HL-60 (cell line): ENCODE data around the gene EIF5A.

Experiments used
- DNase-seq, 2 experiments: peaks; one replicate each; pipeline ENCODE4 v3.0.0-alpha.2; 2010 to 2020; ENCODE audit warnings: low read depth in 1 of 2, low spot score in 1 of 2
- H3K27ac ChIP-seq: fragments of 250-450 bp; sonication (Bioruptor Pico); replicated peaks from 2 replicates; pipeline ENCODE4 v1.5.1; 2020; ENCODE audit warnings: mild to moderate bottlenecking, moderate library complexity
- H3K27me3 ChIP-seq: fragments of 250-450 bp; sonication (Bioruptor Pico); 2 replicates; pipeline ENCODE4 v1.5.1; 2021; ENCODE audit warnings: mild to moderate bottlenecking, moderate library complexity; ENCODE audit not compliant: insufficient read depth, poor library complexity, severe bottlenecking
- H3K4me3 ChIP-seq: replicated peaks from 2 replicates; pipeline ENCODE4 v1.5.1; 2011; ENCODE audit warnings: mild to moderate bottlenecking, control low read depth, low read length; ENCODE audit not compliant: insufficient read depth
- CTCF ChIP-seq: IDR thresholded peaks from one replicate; pipeline ENCODE4 v1.5.1; 2011; ENCODE audit warnings: low read length, control low read depth, inconsistent platforms; ENCODE audit not compliant: insufficient read depth
- GABPA ChIP-seq: IDR thresholded peaks from 2 replicates; pipeline ENCODE4 v1.6.1; 2012; ENCODE audit warnings: low read depth
- POLR2AphosphoS5 ChIP-seq: IDR thresholded peaks from 2 replicates; pipeline ENCODE4 v1.6.1; 2012; ENCODE audit warnings: low read depth
- REST ChIP-seq: IDR thresholded peaks from 2 replicates; pipeline ENCODE4 v1.6.1; 2012; ENCODE audit warnings: low read depth; ENCODE audit not compliant: insufficient replicate concordance
- SPI1 ChIP-seq: IDR thresholded peaks from 2 replicates; pipeline ENCODE4 v1.6.1; 2012; ENCODE audit warnings: low read depth, mild to moderate bottlenecking, borderline replicate concordance

The EIF5A gene

GRCh38 chr17:7328009-7328408 is 20.6 kb downstream of the EIF5A start:
- TF ChIP-seq GABPA (no peak), CTCF (no peak), POLR2AphosphoS5 (no peak), SPI1 (no peak), REST (no peak)

DNA sequence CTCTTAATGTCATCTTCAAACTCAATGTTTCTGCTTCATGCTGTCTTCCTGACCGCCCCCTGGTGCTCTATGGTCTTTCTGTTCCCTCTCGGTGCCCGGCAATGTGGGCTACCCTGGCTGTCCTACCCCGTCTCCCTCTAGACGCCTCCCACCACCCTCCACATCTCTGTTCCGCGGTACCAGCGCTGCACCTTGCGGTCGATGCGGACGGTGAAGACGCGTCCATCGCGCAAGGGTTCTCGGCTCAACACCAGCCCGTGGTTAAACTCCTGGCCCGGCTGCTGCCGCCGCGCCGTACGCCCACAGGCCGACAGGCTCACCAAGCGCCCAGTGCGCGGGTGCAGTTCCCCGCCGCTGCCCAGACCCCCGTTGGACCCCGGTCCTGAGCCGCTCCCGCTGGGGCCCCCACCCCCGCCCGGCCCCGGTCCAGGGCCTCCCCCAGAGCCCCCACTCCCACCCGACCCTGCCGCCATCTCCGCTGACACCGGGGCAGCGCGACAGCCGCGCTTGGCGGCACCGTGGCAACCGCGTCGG is 21.5 kb downstream of the EIF5A start, which contains the start of gene NEURL4:
TSS of gene NEURL4 (minus strand) at position 496 of the 534 bp plus-strand sequence. CDS start at position 473, 23 bp downstream.
- H3K27me3 ChIP-seq = no peaks in the 10 kb centered on the region
- H3K27ac ChIP-seq = peak within 1 kb of the TSS; percentile 85
- peak within 1 kb of the TSS; percentile 77 for H3K4me3 ChIP-seq
- TF ChIP-seq CTCF (no peak), SPI1 (no peak), POLR2AphosphoS5 (no peak), REST (no peak), GABPA (no peak)
- no peak for DNase-seq

More at GRCh38 chr17:7328009-7328408, 20.6 kb downstream of the EIF5A start:
- H3K4me3 ChIP-seq = peak overlapping the region; percentile 77; the same call in 1 of the 2 replicates
- no peaks in the 10 kb centered on the region for H3K27me3 ChIP-seq
- DNase-seq = no peak
- H3K27ac ChIP-seq = no peak overlapping the region

GRCh38 chr17:7329374-7329996 is 22.1 kb downstream of the EIF5A start:
- Histone ChIP-seq H3K4me3 (peak overlapping the region; percentile 77), H3K27ac (peak overlapping the region; percentile 85), H3K27me3 (no peaks in the 10 kb centered on the region)
- no peak for TF ChIP-seq CTCF
- TF ChIP-seq REST = no peak
- no peak for TF ChIP-seq SPI1
- peak; percentile 21; the same call in 1 of the 2 replicates for TF ChIP-seq POLR2AphosphoS5
- DNase-seq = peak; percentile 94 to 97
